Breast epithelium (tissue), 4 donors: ENCODE measurements around the gene KCNC3. TPM values are rescaled to one million over a fixed set of nuclear protein-coding genes. Genes with fewer than 3 reads are reported as not detected.

Source experiments
- DNase-seq, 2 donors: peaks; one replicate each; pipeline ENCODE4 v3.0.0-alpha.2; 2019; ENCODE audit warnings: low spot score in 2 of 2
- H3K27ac ChIP-seq, 2 donors: fragments of 200-600 bp; sonication (generic) in 1 of 2; one replicate each; pipeline ENCODE4 v1.5.1; 2016 to 2019; ENCODE audit warnings: mild to moderate bottlenecking in 1 of 2
- H3K27me3 ChIP-seq, 2 donors: fragments of 200-600 bp; sonication (generic) in 1 of 2; one replicate each; pipeline versions ENCODE4 v1.5.1 to v1.6.0; 2017 to 2019; ENCODE audit warnings: control low read depth in 1 of 2, mild to moderate bottlenecking in 1 of 2
- H3K36me3 ChIP-seq: fragments of 200-600 bp; one replicate; pipeline ENCODE4 v1.5.1; 2019
- H3K4me1 ChIP-seq, 2 donors: fragments of 200-600 bp; sonication (generic); one replicate each; pipeline ENCODE4 v1.5.1; 2016 to 2019; ENCODE audit warnings: control low read depth in 1 of 2
- H3K4me3 ChIP-seq, 3 donors: fragments of 200-600 bp; sonication (generic); 1 replicate in 2 of 3; 2 replicates in 1 of 3; pipeline ENCODE4 v1.5.1; 2016 to 2019; ENCODE audit warnings: mild to moderate bottlenecking in 3 of 3, moderate library complexity in 2 of 3
- H3K9me3 ChIP-seq, 2 donors: fragments of 200-600 bp; sonication (generic) in 1 of 2; one replicate each; pipeline ENCODE4 v1.5.1; 2016 to 2019; ENCODE audit warnings: control low read depth in 1 of 2
- POLR2A ChIP-seq: fragments of 450-650 bp; IDR thresholded peaks from one replicate; pipeline ENCODE4 v1.6.1; 2016; ENCODE audit warnings: antibody characterized with exemption, mild to moderate bottlenecking, moderate library complexity
- POLR2AphosphoS5 ChIP-seq, 3 donors: sonication (generic); formaldehyde crosslinking; IDR thresholded peaks; one replicate each; pipeline ENCODE4 v1.6.1; 2017; ENCODE audit warnings: antibody characterized with exemption in 3 of 3
- intact Hi-C: fragments of 100-400 bp; cut with DNase I; formaldehyde crosslinking; loops from one replicate; pipeline ENCODE4 v1.15.1; 2023; ENCODE audit warnings: low total_unique reads
- total RNA-seq, 3 donors: library from RNA; depleted of rRNA; stranded (reverse); fragments of >200 nt; gene quantifications; one replicate each; pipeline ENCODE4 v1.1.0, GENCODE V29; 2016
- TF ChIP-seq, protein P1 (sequence below), 3 donors: fragments of 450-650 bp; IDR thresholded peaks; one replicate each; pipeline ENCODE4 v1.5.1; 2016 to 2017; ENCODE audit warnings: antibody characterized with exemption in 3 of 3, mild to moderate bottlenecking in 3 of 3, moderate library complexity in 3 of 3

KCNC3 gene
- total RNA-seq, 3 donors from 2014 or later = 0.32 to 3.7 (median 1.6) TPM

DNA sequence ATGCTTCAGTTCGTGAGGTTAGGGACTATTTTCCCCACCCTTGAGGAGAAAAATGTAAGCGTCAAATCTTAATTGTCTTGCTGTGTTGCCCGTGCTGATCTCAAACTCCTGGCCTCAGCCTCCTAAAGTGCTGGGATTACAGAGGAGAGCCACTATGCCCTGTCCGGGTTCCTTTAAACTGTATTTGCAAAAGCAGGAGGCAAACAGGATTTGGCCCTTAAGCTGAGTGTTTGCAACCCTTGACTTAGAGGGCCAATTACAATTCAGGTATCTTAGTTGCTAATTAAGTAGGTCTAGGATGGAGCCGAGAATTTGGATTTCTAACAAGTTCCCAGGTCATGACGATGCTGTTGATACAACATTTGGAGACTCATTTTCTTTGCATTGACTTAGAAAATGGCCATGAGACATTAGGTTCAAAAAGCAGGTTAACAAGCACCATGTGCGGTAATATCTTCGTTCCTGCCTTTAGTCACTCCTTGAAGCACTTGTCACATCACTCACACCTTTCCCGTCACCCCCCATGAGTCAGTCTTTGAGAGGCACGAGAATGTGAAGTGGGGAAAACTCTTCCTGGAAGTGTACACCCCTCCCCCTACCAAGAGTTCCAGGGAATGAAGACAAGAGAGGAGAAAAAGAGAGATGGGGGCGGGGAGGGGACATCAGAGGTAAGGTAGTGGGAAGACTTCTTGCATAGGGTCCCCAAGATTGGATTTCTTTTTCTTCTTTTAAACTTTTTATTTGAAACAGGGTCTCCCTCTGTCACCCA lies 33.7 kb upstream of the KCNC3 start:
- Histone ChIP-seq H3K27ac (no peak overlapping the region), H3K36me3 (no peaks in the 10 kb centered on the region), H3K4me3 (no peak overlapping the region), H3K27me3 (no peaks in the 10 kb centered on the region), H3K9me3 (no peaks in the 10 kb centered on the region), H3K4me1 (no peaks in the 10 kb centered on the region)
- TF ChIP-seq, protein P1, sequence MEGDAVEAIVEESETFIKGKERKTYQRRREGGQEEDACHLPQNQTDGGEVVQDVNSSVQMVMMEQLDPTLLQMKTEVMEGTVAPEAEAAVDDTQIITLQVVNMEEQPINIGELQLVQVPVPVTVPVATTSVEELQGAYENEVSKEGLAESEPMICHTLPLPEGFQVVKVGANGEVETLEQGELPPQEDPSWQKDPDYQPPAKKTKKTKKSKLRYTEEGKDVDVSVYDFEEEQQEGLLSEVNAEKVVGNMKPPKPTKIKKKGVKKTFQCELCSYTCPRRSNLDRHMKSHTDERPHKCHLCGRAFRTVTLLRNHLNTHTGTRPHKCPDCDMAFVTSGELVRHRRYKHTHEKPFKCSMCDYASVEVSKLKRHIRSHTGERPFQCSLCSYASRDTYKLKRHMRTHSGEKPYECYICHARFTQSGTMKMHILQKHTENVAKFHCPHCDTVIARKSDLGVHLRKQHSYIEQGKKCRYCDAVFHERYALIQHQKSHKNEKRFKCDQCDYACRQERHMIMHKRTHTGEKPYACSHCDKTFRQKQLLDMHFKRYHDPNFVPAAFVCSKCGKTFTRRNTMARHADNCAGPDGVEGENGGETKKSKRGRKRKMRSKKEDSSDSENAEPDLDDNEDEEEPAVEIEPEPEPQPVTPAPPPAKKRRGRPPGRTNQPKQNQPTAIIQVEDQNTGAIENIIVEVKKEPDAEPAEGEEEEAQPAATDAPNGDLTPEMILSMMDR (IDR thresholded peaks at IDR 0.05) = no peak
- no peak for TF ChIP-seq POLR2A
- TF ChIP-seq POLR2AphosphoS5 (IDR thresholded peaks at IDR 0.05) = no peak
- intact Hi-C loops = no loop called here
- DNase-seq = no peak

DNA sequence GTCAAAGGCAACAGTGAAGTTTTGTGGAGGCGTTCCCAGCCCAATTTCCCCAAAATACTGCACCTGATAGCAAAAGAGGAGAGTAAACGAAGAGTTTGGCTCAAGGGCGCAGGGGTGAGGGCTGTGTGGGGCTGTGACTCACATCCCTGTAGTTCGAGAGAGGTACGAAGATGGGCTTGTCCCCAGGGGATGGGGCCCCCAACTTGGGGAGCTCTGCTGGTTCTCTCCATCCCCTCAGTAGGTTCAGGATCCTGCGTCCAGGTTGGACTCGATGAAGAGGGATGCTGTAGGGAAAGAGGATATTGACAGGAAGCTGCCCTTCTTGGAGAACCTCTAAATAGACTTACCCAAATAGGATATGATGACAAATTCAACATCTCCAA lies 32.8 kb upstream of the KCNC3 start:
- no peak overlapping the region for H3K27ac ChIP-seq
- H3K4me1 ChIP-seq = no peaks in the 10 kb centered on the region
- DNase-seq = no peak
- intact Hi-C loops = no loop called here
- TF ChIP-seq, protein P1 (IDR thresholded peaks at IDR 0.05) = no peak
- no peak for TF ChIP-seq POLR2AphosphoS5 (IDR thresholded peaks at IDR 0.05)
- no peak for TF ChIP-seq POLR2A
- H3K27me3 ChIP-seq = no peaks in the 10 kb centered on the region
- H3K36me3 ChIP-seq = no peaks in the 10 kb centered on the region
- H3K4me3 ChIP-seq = no peak overlapping the region
- no peaks in the 10 kb centered on the region for H3K9me3 ChIP-seq

DNA sequence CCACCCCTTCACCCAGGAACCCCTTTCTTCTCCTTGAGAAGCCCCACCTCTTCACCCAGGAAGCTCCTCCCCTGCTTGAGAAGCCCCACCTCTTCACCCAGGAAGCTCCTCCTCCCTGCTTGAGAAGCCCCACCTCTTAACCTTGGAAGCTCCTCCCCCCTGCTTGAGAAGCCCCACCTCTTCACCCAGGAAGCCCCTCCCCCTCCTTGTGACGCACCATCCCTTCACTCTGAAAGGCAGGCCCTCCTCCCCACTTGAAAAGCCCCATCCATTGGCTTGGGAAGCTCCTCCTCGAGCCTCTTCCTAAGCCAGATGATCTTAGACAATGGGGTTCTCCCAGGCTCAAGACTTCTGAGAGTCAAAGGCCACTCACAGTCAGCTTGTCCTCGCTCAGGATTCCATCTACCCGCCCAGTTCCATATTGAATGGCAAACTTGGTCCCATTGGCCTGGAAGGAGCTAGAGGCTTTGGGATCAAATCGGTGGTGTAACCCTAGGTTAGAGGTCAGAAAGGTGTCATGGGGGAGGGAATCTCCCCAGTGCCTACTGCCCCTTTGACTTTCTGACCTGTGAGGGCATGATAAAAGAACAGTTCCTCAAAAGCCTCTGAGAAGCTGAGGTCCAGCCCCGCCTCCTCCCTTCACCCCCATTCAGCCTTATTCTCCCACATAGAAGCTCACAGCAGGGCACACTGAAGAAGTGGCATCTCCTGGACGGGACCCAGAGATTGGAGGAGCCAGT lies 32.3 kb upstream of the KCNC3 start:
- Histone ChIP-seq H3K4me3 (no peak overlapping the region), H3K27ac (no peak overlapping the region), H3K4me1 (no peaks in the 10 kb centered on the region), H3K36me3 (no peaks in the 10 kb centered on the region), H3K9me3 (no peaks in the 10 kb centered on the region), H3K27me3 (no peaks in the 10 kb centered on the region)
- intact Hi-C loops = no loop called here
- TF ChIP-seq POLR2A (no peak), POLR2AphosphoS5 (IDR thresholded peaks at IDR 0.05) (no peak)
- TF ChIP-seq, protein P1 (IDR thresholded peaks at IDR 0.05) = no peak
- DNase-seq = no peak

DNA sequence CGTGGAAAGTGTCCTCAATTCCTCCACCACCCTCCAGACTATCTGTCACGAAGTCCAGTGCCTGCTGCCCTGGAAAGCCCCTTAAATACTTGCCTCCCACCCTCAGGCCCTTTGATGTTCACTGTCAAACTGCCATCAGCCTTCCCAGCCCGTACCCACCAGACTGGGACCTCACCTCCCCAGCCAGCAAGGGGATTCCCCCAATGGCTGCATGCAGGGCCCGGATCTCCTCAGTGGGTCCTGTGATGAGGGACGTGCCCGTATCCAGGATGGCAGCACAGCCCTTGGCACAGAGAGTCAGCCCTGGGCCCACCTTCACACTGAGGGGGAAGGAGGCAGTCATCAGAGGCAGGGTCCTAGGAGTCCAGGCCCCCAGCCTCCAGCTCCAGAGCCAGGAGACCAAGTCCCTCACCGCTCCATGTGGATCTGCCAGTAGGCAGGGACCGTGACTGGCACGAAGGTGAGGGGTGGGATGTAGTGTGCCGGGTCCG lies 30.2 kb upstream of the KCNC3 start:
- Histone ChIP-seq H3K27ac (no peak overlapping the region), H3K27me3 (no peaks in the 10 kb centered on the region), H3K36me3 (no peaks in the 10 kb centered on the region), H3K9me3 (no peaks in the 10 kb centered on the region), H3K4me3 (no peak overlapping the region), H3K4me1 (no peaks in the 10 kb centered on the region)
- intact Hi-C loops = loop anchor here (10.0 kb wide), 1 partner anchor 95 kb away; no protein-coding TSS in a partner anchor
- no peak for TF ChIP-seq POLR2A
- no peak for TF ChIP-seq POLR2AphosphoS5 (IDR thresholded peaks at IDR 0.05)
- TF ChIP-seq, protein P1 (IDR thresholded peaks at IDR 0.05) = no peak
- DNase-seq = no peak
